ENCODE data around the gene PPP2R2C.

Gene PPP2R2C

DNA sequence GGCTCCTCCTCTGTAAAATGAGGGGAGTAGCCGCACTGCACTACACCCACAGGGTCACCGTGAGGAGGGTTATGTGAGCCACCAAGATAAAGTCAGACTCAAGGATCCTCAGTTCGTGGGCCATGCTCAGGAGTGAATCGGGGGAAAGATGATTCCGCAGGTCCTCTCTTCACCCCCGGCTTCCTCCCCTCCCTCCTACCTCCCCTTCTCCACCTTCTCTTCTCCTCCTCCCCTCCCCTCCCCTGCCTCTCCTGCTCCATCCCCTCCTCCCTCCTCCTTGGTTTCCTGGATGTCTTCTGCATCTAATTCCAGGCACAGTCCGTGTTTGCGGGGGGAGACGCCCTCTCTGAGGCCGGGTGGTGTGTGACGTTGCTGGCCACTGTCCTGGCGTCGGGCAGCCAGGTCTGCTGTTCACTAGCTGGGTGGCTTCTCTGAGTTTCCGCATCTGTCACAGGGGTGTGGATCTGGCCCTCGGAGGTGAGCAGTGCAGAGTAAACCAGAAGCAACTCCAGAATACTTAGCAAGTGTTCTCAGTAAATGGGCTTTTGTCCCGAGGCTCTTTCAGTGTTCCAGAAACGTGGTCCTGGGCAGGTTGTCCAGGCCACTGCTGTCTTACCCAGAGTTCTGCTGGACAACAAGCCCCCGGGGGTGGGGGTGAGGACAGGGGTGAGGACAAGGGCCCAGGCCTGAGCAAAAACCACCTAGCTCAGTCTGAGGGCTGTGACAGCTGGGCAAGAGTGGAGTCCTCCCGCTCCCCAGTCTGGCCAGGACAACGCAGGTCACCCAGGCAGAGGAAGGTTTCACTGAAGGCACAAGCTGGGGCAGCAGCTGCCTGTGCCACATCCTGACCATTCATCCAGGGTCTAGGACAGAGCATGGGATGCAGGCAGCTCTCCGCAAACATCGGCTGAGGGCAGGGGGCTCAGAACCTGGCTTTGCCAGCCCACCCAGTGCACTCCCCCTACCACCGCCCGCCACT is 92.4 kb downstream of the PPP2R2C start:
- Histone ChIP-seq H3K9me3 (ENCODE audit: control insufficient read depth, insufficient read depth, low read length) (no peaks in the 10 kb centered on the region), H3K9ac (ENCODE audit: low read depth, low read length) (no peak overlapping the region), H3K36me3 (ENCODE audit: insufficient read depth, low read length) (no peaks in the 10 kb centered on the region), H3K4me1 (ENCODE audit: insufficient read depth, low read length) (no peaks in the 10 kb centered on the region; the same call in 1 of the 2 replicates)

DNA sequence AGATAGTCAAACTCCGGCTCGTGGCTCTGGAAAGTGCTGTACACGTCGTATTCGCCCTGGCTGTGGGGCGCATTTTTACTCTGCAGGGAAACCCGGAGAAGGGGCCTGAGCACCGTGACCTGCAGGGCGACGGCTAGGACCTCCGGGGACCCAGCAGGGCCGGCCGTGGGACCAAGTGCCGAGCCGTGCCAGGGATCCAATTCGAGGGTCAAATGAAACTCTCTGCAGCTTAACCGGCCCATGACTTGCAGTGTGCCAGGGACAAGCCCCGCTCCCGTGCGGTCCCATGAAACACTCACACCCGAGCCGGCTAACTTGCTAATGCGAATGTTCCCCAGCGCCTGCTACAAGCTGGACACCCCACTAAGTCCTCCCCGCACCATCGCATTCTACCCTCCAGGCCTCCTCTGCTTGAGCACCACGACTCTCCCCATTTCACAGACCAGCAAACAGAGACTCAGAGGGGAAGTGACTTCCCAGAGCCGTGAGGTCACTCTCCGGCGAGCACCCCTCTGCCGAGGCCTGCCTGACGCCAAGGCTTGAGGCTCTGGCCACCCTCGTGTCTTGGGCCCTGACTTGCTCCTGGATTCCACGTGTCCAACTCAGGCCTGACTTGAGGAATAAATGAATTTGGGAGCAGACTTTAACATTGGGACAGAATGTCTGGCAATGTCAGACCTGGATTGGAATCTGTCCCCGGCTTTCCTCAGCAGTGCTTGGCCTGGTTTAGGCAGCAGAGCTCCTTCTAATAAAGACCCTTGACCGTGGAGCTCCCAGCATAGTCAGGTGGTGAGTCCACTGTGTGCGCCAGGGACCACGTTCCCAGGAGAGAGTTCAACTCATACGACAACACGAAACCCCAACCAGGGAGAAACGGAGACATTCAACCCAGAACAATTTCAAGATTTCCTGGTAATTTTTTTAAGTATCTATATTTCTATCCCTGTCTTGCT is 93.6 kb downstream of the PPP2R2C start:
- H3K36me3 ChIP-seq (ENCODE audit: insufficient read depth, low read length): no peaks in the 10 kb centered on the region
- no peaks in the 10 kb centered on the region for H3K9me3 ChIP-seq (ENCODE audit: control insufficient read depth, insufficient read depth, low read length)
- H3K9ac ChIP-seq (ENCODE audit: low read depth, low read length): no peak overlapping the region
- no peaks in the 10 kb centered on the region; the same call in 1 of the 2 replicates for H3K4me1 ChIP-seq (ENCODE audit: insufficient read depth, low read length)

- Histone ChIP-seq H3K9me3 (ENCODE audit: control insufficient read depth, insufficient read depth, low read length) (no peaks in the 10 kb centered on the region), H3K4me1 (ENCODE audit: insufficient read depth, low read length) (no peaks in the 10 kb centered on the region; the same call in 1 of the 2 replicates), H3K36me3 (ENCODE audit: insufficient read depth, low read length) (no peaks in the 10 kb centered on the region), H3K9ac (ENCODE audit: low read depth, low read length) (no peak overlapping the region)
Observed at GRCh38 chr4:6377626-6378492, 94.6 kb downstream of the PPP2R2C start.

DNA sequence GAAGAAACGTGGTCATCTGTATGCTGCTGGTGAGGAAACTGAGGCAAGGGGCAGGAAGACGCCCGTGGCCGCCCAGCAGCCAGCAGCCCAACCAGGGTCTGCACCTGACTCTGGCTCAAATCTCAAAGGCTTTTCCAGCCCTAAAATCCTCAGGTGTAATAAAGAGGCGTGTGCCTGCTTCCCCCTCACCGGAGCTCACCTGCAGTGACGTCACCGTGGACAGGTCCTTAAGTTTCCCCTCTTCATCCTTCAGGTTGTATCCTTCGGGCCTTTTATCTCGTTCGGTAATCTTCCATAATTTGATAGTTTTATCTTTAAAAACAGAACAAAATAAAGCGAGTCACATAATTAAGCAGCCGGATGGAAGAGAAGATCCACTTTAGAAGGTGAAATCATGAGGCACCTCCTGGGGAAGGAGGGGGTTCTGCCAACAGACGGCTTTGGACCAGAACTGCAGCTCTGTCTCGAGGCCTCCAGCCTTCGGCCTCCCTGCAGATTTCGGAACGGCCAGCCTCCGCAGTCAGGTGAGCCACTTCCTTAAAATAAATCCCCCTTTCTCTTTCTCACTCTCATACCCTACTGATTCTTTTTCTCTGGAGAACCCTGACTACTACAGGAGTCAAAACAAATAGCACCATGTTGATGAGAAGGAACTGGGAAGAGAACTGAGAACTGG is 96.7 kb downstream of the PPP2R2C start:
- Histone ChIP-seq H3K9ac (ENCODE audit: low read depth, low read length) (no peak overlapping the region), H3K4me1 (ENCODE audit: insufficient read depth, low read length) (no peaks in the 10 kb centered on the region; the same call in 1 of the 2 replicates), H3K9me3 (ENCODE audit: control insufficient read depth, insufficient read depth, low read length) (no peaks in the 10 kb centered on the region), H3K36me3 (ENCODE audit: insufficient read depth, low read length) (no peaks in the 10 kb centered on the region)

DNA sequence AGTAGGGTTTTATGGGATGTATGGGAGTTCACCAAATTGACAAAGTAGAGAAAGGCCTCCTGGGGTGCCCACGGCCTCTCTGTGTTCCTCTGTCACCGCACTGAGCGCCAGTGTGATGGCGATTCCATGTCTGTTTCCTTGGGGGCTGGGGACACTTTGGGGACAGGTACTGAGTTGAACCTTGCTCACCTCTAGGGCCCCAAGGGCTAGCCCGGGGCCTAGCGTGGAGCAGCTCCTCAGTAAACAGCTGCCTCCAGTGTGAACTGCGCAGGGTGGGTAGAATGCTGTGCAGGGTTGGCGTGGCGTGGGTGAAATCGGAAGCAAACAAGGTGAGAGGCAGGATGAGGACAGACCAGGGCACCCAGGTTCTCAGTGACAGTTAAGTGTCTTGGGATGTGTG is 97.8 kb downstream of the PPP2R2C start:
- Histone ChIP-seq H3K36me3 (ENCODE audit: insufficient read depth, low read length) (no peaks in the 10 kb centered on the region), H3K9me3 (ENCODE audit: control insufficient read depth, insufficient read depth, low read length) (no peaks in the 10 kb centered on the region), H3K4me1 (ENCODE audit: insufficient read depth, low read length) (no peaks in the 10 kb centered on the region), H3K9ac (ENCODE audit: low read depth, low read length) (no peak overlapping the region)

DNA sequence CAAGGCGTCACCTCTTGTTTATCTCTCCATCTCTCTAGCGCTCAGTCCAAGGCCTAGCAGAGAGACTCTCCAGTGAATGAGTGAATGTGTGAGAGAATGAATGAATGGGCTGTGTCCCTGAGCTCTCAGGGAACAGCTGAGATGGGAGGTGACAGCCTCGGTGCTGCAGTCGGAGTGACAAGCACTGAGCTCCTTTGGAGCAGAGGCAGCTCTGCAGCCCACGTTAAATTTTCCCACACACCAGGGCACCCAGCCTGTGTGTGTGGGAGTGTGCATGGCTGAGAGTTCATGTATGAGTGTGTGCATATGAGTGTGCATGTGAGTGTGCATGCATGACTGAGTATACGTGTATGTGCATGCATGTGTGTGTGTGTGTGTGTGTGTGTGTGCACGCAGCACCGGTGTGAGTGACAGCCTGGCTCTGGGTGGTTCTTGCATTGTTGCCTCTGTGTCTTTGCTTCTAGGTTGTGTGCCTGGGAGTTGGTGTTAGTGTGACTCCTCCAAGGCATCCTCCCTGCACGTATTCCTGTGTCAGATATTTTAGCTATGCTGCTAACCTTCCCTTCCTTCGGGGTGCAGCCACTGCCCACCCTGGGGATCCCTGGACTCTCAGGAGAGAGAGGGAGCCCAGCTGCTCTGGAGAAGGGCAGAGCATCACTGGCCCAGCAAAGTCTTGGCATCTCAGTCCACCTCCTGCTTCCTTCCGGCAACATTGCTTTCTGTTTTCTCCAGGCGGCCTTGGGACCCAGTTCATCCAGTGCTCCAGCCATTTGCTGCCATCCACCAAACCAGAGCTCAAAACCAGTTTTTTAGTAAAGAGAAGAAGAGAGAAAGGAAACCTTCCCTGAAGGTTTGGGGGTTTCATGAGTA is 98.6 kb downstream of the PPP2R2C start:
- Histone ChIP-seq H3K9me3 (ENCODE audit: control insufficient read depth, insufficient read depth, low read length) (no peaks in the 10 kb centered on the region), H3K36me3 (ENCODE audit: insufficient read depth, low read length) (no peaks in the 10 kb centered on the region), H3K9ac (ENCODE audit: low read depth, low read length) (no peak overlapping the region), H3K4me1 (ENCODE audit: insufficient read depth, low read length) (no peaks in the 10 kb centered on the region)

GRCh38 chr4:6372649-6373525 is 99.5 kb downstream of the PPP2R2C start:
- no peaks in the 10 kb centered on the region for H3K36me3 ChIP-seq (ENCODE audit: insufficient read depth, low read length)
- H3K9ac ChIP-seq (ENCODE audit: low read depth, low read length): no peak overlapping the region
- no peaks in the 10 kb centered on the region for H3K9me3 ChIP-seq (ENCODE audit: control insufficient read depth, insufficient read depth, low read length)
- no peaks in the 10 kb centered on the region for H3K4me1 ChIP-seq (ENCODE audit: insufficient read depth, low read length)

- Histone ChIP-seq H3K4me1 (ENCODE audit: insufficient read depth, low read length) (no peaks in the 10 kb centered on the region; the same call in 1 of the 2 replicates), H3K36me3 (ENCODE audit: insufficient read depth, low read length) (no peaks in the 10 kb centered on the region), H3K9ac (ENCODE audit: low read depth, low read length) (no peak overlapping the region), H3K9me3 (ENCODE audit: control insufficient read depth, insufficient read depth, low read length) (no peaks in the 10 kb centered on the region)
Observed at GRCh38 chr4:6371812-6372211, 100.6 kb downstream of the PPP2R2C start.

- H3K9ac ChIP-seq (ENCODE audit: low read depth, low read length): no peak overlapping the region
- no peaks in the 10 kb centered on the region; the same call in 1 of the 2 replicates for H3K4me1 ChIP-seq (ENCODE audit: insufficient read depth, low read length)
- H3K9me3 ChIP-seq (ENCODE audit: control insufficient read depth, insufficient read depth, low read length): no peaks in the 10 kb centered on the region
- H3K36me3 ChIP-seq (ENCODE audit: insufficient read depth, low read length): no peaks in the 10 kb centered on the region
Observed at GRCh38 chr4:6371271-6371670, 101.1 kb downstream of the PPP2R2C start.

GRCh38 chr4:6369924-6370645 is 102.3 kb downstream of the PPP2R2C start:
- Histone ChIP-seq H3K4me1 (ENCODE audit: insufficient read depth, low read length) (no peaks in the 10 kb centered on the region; the same call in 1 of the 2 replicates), H3K9me3 (ENCODE audit: control insufficient read depth, insufficient read depth, low read length) (no peaks in the 10 kb centered on the region), H3K9ac (ENCODE audit: low read depth, low read length) (no peak overlapping the region), H3K36me3 (ENCODE audit: insufficient read depth, low read length) (no peaks in the 10 kb centered on the region)

- Histone ChIP-seq H3K36me3 (ENCODE audit: insufficient read depth, low read length) (no peaks in the 10 kb centered on the region), H3K9me3 (ENCODE audit: control insufficient read depth, insufficient read depth, low read length) (no peaks in the 10 kb centered on the region), H3K4me1 (ENCODE audit: insufficient read depth, low read length) (no peaks in the 10 kb centered on the region; the same call in 1 of the 2 replicates), H3K9ac (ENCODE audit: low read depth, low read length) (no peak overlapping the region)
Observed at GRCh38 chr4:6369511-6369910, 102.9 kb downstream of the PPP2R2C start.
